HCT116 (cell line): ENCODE measurements around the gene CTNNAL1. TPM values are rescaled to one million over a fixed set of nuclear protein-coding genes. Genes with fewer than 3 reads are reported as not detected.
A peak's percentile ranks its signal among the peaks of the same experiment; 100 is the strongest.

Experiments
- ATAC-seq: fragments of 200-7000 bp; cut with Tn5 transposase; 2 replicates; pipeline ENCODE4 v1.9.1; 2020; ENCODE audit warnings: mild to moderate bottlenecking, moderate library complexity
- BruUV-seq: library from RNA; stranded (reverse); fragments of 400-500 nt; replicated peaks from 2 replicates; lab custom pipeline; 2021; lab: Mats Ljungman, UMichigan
- CTCF ChIA-PET: fragments of 300-600 bp; sonication (Branson Sonifier 250); formaldehyde crosslinking; loops from one replicate; lab custom pipeline; 2021; ENCODE audit warnings: antibody characterized with exemption; lab: Charles Lee
- POLR2A ChIA-PET: fragments of 300-600, 350-600 bp; sonication (Branson Sonifier 250); formaldehyde crosslinking; loops from one replicate; lab custom pipeline; 2021; ENCODE audit warnings: antibody characterized with exemption; lab: Charles Lee
- RAD21 ChIA-PET, 2 experiments: fragments of 300-600 bp; sonication (Branson Sonifier 250); formaldehyde crosslinking; loops; one replicate each; lab custom pipeline; 2023; ENCODE audit warnings: low total read pairs in 2 of 2; ENCODE audit not compliant: uncharacterized antibody in 2 of 2, unreplicated experiment in 2 of 2, low non-redundant PET in 1 of 2; lab: Charles Lee
- DNase-seq: peaks from one replicate; pipeline ENCODE4 v3.0.0-alpha.2; 2010; ENCODE audit warnings: low read depth, low spot score
- H2AFZ ChIP-seq: fragments of 200-600 bp; shearing (Covaris generic), sonication (generic); 2 replicates; pipeline ENCODE4 v1.6.1; 2017; ENCODE audit warnings: low read depth, mixed run types, mixed read lengths, antibody characterized with exemption, low read length; ENCODE audit not compliant: poor library complexity, severe bottlenecking
- H3K27ac ChIP-seq: 2 replicates; pipeline ENCODE4 v1.5.1; 2012; ENCODE audit warnings: low read depth, low read length
- H3K27me3 ChIP-seq: fragments of 200-600 bp; sonication (generic); 2 replicates; pipeline ENCODE4 v1.6.1; 2016; ENCODE audit warnings: mixed run types, low read length, mixed read lengths; ENCODE audit not compliant: insufficient read depth
- H3K36me3 ChIP-seq, 2 experiments: fragments of 200-500 bp in 1 of 2; fragments of 200-600 bp in 1 of 2; sonication (Bioruptor generic) in 1 of 2; sonication (generic) in 1 of 2; 2 replicates each; pipeline versions ENCODE4 v1.5.1 to v1.6.1; 2014 to 2016; ENCODE audit warnings: low read length in 2 of 2, inconsistent platforms in 1 of 2, mixed read lengths in 1 of 2, mixed run types in 1 of 2; ENCODE audit not compliant: insufficient read depth in 2 of 2, control insufficient read depth in 1 of 2
- H3K4me1 ChIP-seq, 2 experiments: fragments of 200-600 bp in 1 of 2; sonication (generic) in 1 of 2; 2 replicates each; pipeline versions ENCODE4 v1.5.1 to v1.6.1; 2012 to 2017; ENCODE audit warnings: low read length in 2 of 2, inconsistent platforms in 1 of 2, mild to moderate bottlenecking in 1 of 2, mixed read lengths in 1 of 2, mixed run types in 1 of 2, moderate library complexity in 1 of 2; ENCODE audit not compliant: insufficient read depth in 2 of 2, control insufficient read depth in 1 of 2
- H3K4me2 ChIP-seq: fragments of 200-600 bp; sonication (generic); 2 replicates; pipeline ENCODE4 v1.6.1; 2017; ENCODE audit warnings: mixed run types, low read length, mixed read lengths
- H3K4me3 ChIP-seq, 2 experiments: fragments of 200-600 bp in 1 of 2; sonication (generic) in 1 of 2; replicated peaks in 1 of 2; 2 replicates each; pipeline ENCODE4 v1.5.1; 2011 to 2016; ENCODE audit warnings: low read length in 2 of 2, control low read depth in 1 of 2, low read depth in 1 of 2, mild to moderate bottlenecking in 1 of 2, mixed read lengths in 1 of 2, mixed run types in 1 of 2
- H3K79me2 ChIP-seq: fragments of 200-600 bp; sonication (generic); 2 replicates; pipeline ENCODE4 v1.6.1; 2017; ENCODE audit warnings: mild to moderate bottlenecking, mixed run types, low read length, moderate library complexity, mixed read lengths; ENCODE audit not compliant: insufficient read depth
- H3K9ac ChIP-seq: fragments of 200-600 bp; sonication (generic); 2 replicates; pipeline ENCODE4 v1.6.1; 2016; ENCODE audit warnings: low read length, mixed read lengths
- H3K9me2 ChIP-seq: fragments of 200-600 bp; sonication (generic), shearing (Covaris generic); 2 replicates; pipeline ENCODE4 v1.6.1; 2017; ENCODE audit warnings: mixed run types, mild to moderate bottlenecking, moderate library complexity; ENCODE audit not compliant: insufficient read depth
- H3K9me3 ChIP-seq, 2 experiments: fragments of 200-500 bp in 1 of 2; fragments of 200-600 bp in 1 of 2; sonication (Bioruptor generic) in 1 of 2; sonication (generic) in 1 of 2; 2 replicates each; pipeline ENCODE4 v1.6.1; 2014 to 2017; ENCODE audit warnings: low read length in 2 of 2, mixed read lengths in 2 of 2, inconsistent platforms in 1 of 2, low read depth in 1 of 2, mild to moderate bottlenecking in 1 of 2, mixed run types in 1 of 2, moderate library complexity in 1 of 2; ENCODE audit not compliant: control insufficient read depth in 1 of 2, insufficient read depth in 1 of 2
- H4K20me1 ChIP-seq: fragments of 200-600 bp; sonication (generic), shearing (Covaris generic); 2 replicates; pipeline ENCODE4 v1.6.1; 2017; ENCODE audit warnings: mixed run types, mild to moderate bottlenecking, moderate library complexity; ENCODE audit not compliant: insufficient read depth
- CBX3 ChIP-seq: IDR thresholded peaks from 2 replicates; pipeline ENCODE4 v1.6.1; 2012; ENCODE audit warnings: low read depth
- EGR1 ChIP-seq: IDR thresholded peaks from 2 replicates; pipeline ENCODE4 v1.6.1; 2012; ENCODE audit warnings: low read depth
- ELF1 ChIP-seq: IDR thresholded peaks from 2 replicates; pipeline ENCODE4 v1.6.1; 2012; ENCODE audit warnings: low read depth, borderline replicate concordance
- EZH2 ChIP-seq: fragments of 200-600 bp; sonication (generic); IDR thresholded peaks from 2 replicates; pipeline ENCODE4 v1.6.1; 2017; ENCODE audit warnings: antibody characterized with exemption, mixed run types
- FOSL1 ChIP-seq: IDR thresholded peaks from 2 replicates; pipeline ENCODE4 v1.6.1; 2012; ENCODE audit warnings: low read depth
- JUND ChIP-seq: IDR thresholded peaks from 2 replicates; pipeline ENCODE4 v1.6.1; 2012
- POLR2AphosphoS5 ChIP-seq: IDR thresholded peaks from 2 replicates; pipeline ENCODE4 v1.6.1; 2011; ENCODE audit warnings: mild to moderate bottlenecking, low read depth, low read length, moderate library complexity
- RAD21 ChIP-seq: IDR thresholded peaks from 2 replicates; pipeline ENCODE4 v1.6.1; 2012; ENCODE audit warnings: low read depth, mild to moderate bottlenecking
- SIN3A ChIP-seq: IDR thresholded peaks from 2 replicates; pipeline ENCODE4 v1.6.1; 2012; ENCODE audit warnings: low read depth
- SP1 ChIP-seq: IDR thresholded peaks from 2 replicates; pipeline ENCODE4 v1.6.1; 2012; ENCODE audit warnings: low read depth
- SRF ChIP-seq: IDR thresholded peaks from 2 replicates; pipeline ENCODE4 v1.6.1; 2012; ENCODE audit warnings: low read depth
- TCF7L2 ChIP-seq: IDR thresholded peaks from 2 replicates; pipeline ENCODE4 v1.7.0; 2011; ENCODE audit warnings: borderline replicate concordance, inconsistent platforms; ENCODE audit not compliant: insufficient read depth, insufficient read length; ENCODE audit errors: extremely low read depth
- ZFX ChIP-seq: fragments of 450-650 bp; IDR thresholded peaks from 2 replicates; pipeline ENCODE4 v1.6.1; 2017
- intact Hi-C: fragments of 100-400 bp; cut with micrococcal nuclease; formaldehyde crosslinking; loops from 2 replicates; pipeline ENCODE4 v1.10.0; 2022
- total RNA-seq: library from RNA; stranded (reverse); gene quantifications from one replicate; pipeline ENCODE4 v1.2.1, GENCODE V29; 2021; ENCODE audit not compliant: unreplicated experiment
- TF ChIP-seq, protein P1 (sequence below): IDR thresholded peaks from 2 replicates; pipeline ENCODE4 v1.6.1; 2011; ENCODE audit warnings: mild to moderate bottlenecking, low read length, moderate library complexity; ENCODE audit not compliant: insufficient replicate concordance; ENCODE audit errors: extremely low read depth
- TF ChIP-seq, protein P2 (sequence below): IDR thresholded peaks from 2 replicates; pipeline ENCODE4 v1.6.1; 2012
- TF ChIP-seq, protein P3 (sequence below): IDR thresholded peaks from 2 replicates; pipeline ENCODE4 v1.6.1; 2012; ENCODE audit warnings: low read depth

CTNNAL1 gene
- total RNA-seq, 1 experiment from 2014 or later, result 87.2 TPM

DNA sequence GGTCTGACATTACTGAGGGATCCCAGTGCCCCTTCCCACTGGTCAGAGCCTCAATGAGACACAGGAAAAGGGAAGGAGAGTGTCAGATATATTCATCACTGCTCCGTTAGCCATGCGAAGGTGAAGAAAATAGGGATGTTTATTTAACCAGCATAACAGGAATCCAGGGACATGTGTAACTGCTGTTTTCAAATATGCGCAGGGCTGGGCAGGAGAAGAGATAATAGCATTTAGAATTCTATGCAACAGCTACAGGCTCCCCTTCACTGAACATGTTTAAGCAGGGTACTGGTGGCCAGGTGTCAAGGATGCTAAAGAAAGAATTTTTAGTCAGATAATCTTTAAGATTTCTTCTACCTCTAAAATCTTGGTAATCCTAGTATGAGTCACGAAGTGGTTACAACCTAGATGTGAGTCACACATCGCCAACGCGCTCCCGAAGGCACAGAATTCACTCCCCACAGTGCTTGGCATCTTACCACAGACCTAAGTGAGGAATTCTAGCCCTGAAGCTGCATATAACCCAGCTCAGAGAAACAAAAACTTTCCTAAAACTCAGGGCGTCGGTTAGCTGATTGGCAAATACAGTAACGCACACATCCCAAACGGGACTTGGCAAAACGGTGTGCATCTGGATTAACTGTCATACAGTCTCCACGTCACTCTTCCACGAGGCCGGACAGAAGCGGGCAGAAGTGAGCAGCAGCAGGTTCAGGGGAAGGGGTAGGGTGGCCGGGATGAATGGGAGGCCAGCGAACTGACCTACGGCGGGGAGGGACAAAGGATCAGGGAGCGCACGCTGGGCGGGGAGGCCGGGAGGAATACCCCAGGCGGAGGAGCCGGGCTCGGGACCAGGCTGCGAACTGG is 1.1 kb downstream of the CTNNAL1 start (continued):
- TF ChIP-seq, protein P1, sequence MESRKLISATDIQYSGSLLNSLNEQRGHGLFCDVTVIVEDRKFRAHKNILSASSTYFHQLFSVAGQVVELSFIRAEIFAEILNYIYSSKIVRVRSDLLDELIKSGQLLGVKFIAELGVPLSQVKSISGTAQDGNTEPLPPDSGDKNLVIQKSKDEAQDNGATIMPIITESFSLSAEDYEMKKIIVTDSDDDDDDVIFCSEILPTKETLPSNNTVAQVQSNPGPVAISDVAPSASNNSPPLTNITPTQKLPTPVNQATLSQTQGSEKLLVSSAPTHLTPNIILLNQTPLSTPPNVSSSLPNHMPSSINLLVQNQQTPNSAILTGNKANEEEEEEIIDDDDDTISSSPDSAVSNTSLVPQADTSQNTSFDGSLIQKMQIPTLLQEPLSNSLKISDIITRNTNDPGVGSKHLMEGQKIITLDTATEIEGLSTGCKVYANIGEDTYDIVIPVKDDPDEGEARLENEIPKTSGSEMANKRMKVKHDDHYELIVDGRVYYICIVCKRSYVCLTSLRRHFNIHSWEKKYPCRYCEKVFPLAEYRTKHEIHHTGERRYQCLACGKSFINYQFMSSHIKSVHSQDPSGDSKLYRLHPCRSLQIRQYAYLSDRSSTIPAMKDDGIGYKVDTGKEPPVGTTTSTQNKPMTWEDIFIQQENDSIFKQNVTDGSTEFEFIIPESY, result no peak
- TF ChIP-seq EZH2 (no peak), CBX3 (0 out of 2 replicates have a peak, but pooled peaks have one; percentile 50), RAD21 (0 out of 2 replicates have a peak, but pooled peaks have one; percentile 7), SP1 (peak; percentile 79), FOSL1 (peak; percentile 96), JUND (peak; percentile 90), SRF (0 out of 2 replicates have a peak, but pooled peaks have one; percentile 40), ZFX (no peak)
- TF ChIP-seq, protein P2, sequence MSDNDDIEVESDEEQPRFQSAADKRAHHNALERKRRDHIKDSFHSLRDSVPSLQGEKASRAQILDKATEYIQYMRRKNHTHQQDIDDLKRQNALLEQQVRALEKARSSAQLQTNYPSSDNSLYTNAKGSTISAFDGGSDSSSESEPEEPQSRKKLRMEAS, result peak; percentile 85
- TF ChIP-seq, all 23 proteins: peak for 10

GRCh38 chr9:109011231-109011671 is 2.0 kb downstream of the CTNNAL1 start:
- ChIA-PET POLR2A (no interaction called here), CTCF (no interaction called here), RAD21 (no interaction called here)
- no TSS peak for BruUV-seq
- ATAC-seq (no peak), DNase-seq (no peak)
- peaks cover 0 to 2% of the 10 kb centered on the region in 2 experiments; a peak in 1 of 4 replicates for H3K36me3 ChIP-seq
- H3K4me3 ChIP-seq, result peak overlapping the region in 1 of 2 experiments; percentile 84; a peak in 1 of 4 replicates
- H3K4me2 ChIP-seq, result peak overlapping the region; percentile 83
- peaks cover 35 to 48% of the 10 kb centered on the region in 2 experiments for H3K4me1 ChIP-seq
- no peaks in the 10 kb centered on the region for H3K9me2 ChIP-seq
- intact Hi-C loops, result loop anchor here (5.0 kb wide), 1 partner anchor 96 kb away; no protein-coding TSS in a partner anchor
- H3K9me3 ChIP-seq, result no peaks in the 10 kb centered on the region
- H4K20me1 ChIP-seq, result peaks cover 4% of the 10 kb centered on the region; the same call in 1 of the 2 replicates
- H3K27ac ChIP-seq, result peak overlapping the region; percentile 91; the same call in 1 of the 2 replicates
- peak overlapping the region; percentile 85; the same call in 1 of the 2 replicates for H3K9ac ChIP-seq
- H3K79me2 ChIP-seq, result peaks cover 69% of the 10 kb centered on the region
- H2AFZ ChIP-seq, result no peak overlapping the region
- H3K27me3 ChIP-seq, result no peaks in the 10 kb centered on the region
- no peak for TF ChIP-seq SIN3A
- no peak for TF ChIP-seq ELF1
- TF ChIP-seq JUND, result no peak
- TF ChIP-seq, protein P1, result no peak
- TF ChIP-seq TCF7L2, result no peak
- TF ChIP-seq, protein P3, sequence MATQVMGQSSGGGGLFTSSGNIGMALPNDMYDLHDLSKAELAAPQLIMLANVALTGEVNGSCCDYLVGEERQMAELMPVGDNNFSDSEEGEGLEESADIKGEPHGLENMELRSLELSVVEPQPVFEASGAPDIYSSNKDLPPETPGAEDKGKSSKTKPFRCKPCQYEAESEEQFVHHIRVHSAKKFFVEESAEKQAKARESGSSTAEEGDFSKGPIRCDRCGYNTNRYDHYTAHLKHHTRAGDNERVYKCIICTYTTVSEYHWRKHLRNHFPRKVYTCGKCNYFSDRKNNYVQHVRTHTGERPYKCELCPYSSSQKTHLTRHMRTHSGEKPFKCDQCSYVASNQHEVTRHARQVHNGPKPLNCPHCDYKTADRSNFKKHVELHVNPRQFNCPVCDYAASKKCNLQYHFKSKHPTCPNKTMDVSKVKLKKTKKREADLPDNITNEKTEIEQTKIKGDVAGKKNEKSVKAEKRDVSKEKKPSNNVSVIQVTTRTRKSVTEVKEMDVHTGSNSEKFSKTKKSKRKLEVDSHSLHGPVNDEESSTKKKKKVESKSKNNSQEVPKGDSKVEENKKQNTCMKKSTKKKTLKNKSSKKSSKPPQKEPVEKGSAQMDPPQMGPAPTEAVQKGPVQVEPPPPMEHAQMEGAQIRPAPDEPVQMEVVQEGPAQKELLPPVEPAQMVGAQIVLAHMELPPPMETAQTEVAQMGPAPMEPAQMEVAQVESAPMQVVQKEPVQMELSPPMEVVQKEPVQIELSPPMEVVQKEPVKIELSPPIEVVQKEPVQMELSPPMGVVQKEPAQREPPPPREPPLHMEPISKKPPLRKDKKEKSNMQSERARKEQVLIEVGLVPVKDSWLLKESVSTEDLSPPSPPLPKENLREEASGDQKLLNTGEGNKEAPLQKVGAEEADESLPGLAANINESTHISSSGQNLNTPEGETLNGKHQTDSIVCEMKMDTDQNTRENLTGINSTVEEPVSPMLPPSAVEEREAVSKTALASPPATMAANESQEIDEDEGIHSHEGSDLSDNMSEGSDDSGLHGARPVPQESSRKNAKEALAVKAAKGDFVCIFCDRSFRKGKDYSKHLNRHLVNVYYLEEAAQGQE, result no peak
- TF ChIP-seq EGR1, result no peak
- TF ChIP-seq SRF, result no peak
- no peak for TF ChIP-seq EZH2
- TF ChIP-seq ZFX, result no peak
- no peak for TF ChIP-seq POLR2AphosphoS5
